C4-2B (cell line): ENCODE data around the gene ELFN2.

Source experiments
- CTCF ChIP-seq: fragments of 450-650 bp; conservative IDR thresholded peaks from 2 replicates; pipeline ENCODE4 v1.5.1; 2017; ENCODE audit warnings: mild to moderate bottlenecking
- ZFX ChIP-seq: fragments of 450-650 bp; IDR thresholded peaks from 2 replicates; pipeline ENCODE4 v1.6.1; 2017

- TF ChIP-seq CTCF: no peak
- no peak for TF ChIP-seq ZFX
These were observed 85.2 kb downstream of the ELFN2 start for GRCh38 chr22:37342065-37342464.
